Naive thymus-derived CD4-positive, alpha-beta T cell (primary cell): Measurements from ENCODE around the gene SYCE3. TPM values are rescaled to one million over a fixed set of nuclear protein-coding genes. Genes with fewer than 3 reads are reported as not detected.

Experiments used
- ATAC-seq: fragments of 150-1000 bp; cut with Tn5 transposase; 2 replicates; pipeline ENCODE4 v1.10.0; 2021; ENCODE audit warnings: mild to moderate bottlenecking, moderate library complexity
- CTCF ChIA-PET: fragments of 350-600 bp; sonication (Branson Sonifier 250); formaldehyde crosslinking; loops from one replicate; lab custom pipeline; 2021; ENCODE audit warnings: antibody characterized with exemption; lab: Charles Lee
- POLR2A ChIA-PET: fragments of 350-600 bp; sonication (Branson Sonifier 250); formaldehyde crosslinking; loops from one replicate; lab custom pipeline; 2021; ENCODE audit warnings: antibody characterized with exemption, inconsistent platforms; lab: Charles Lee
- DNase-seq, 9 donors: peaks; one replicate each; pipeline versions ENCODE4 v3.0.0 to v3.0.0-alpha.2; 2020 to 2022; ENCODE audit warnings: mixed read lengths in 1 of 9
- H3K27ac ChIP-seq: one replicate; pipeline ENCODE4 v1.7.0; 2013; ENCODE audit warnings: mild to moderate bottlenecking, low read depth, low read length, moderate library complexity
- H3K27me3 ChIP-seq, 2 donors: one replicate each; pipeline ENCODE4 v1.7.0; 2013; ENCODE audit warnings: low read length in 2 of 2, mild to moderate bottlenecking in 2 of 2, moderate library complexity in 2 of 2; ENCODE audit not compliant: control insufficient read depth in 2 of 2, insufficient read depth in 2 of 2
- H3K36me3 ChIP-seq, 3 experiments: 1 replicate in 2 of 3; 2 replicates in 1 of 3; pipeline ENCODE4 v1.7.0; 2013; ENCODE audit warnings: low read length in 3 of 3, mild to moderate bottlenecking in 3 of 3, moderate library complexity in 1 of 3; ENCODE audit not compliant: insufficient read depth in 3 of 3, control insufficient read depth in 2 of 3
- H3K4me1 ChIP-seq, 2 donors: one replicate each; pipeline ENCODE4 v1.7.0; 2013; ENCODE audit warnings: low read length in 2 of 2, mild to moderate bottlenecking in 2 of 2, moderate library complexity in 1 of 2; ENCODE audit not compliant: control insufficient read depth in 2 of 2, insufficient read depth in 2 of 2
- H3K4me3 ChIP-seq: 2 replicates; pipeline ENCODE4 v1.7.0; 2013; ENCODE audit warnings: mild to moderate bottlenecking, low read length
- H3K9me3 ChIP-seq, 3 experiments: 1 replicate in 2 of 3; 2 replicates in 1 of 3; pipeline ENCODE4 v1.7.0; 2013; ENCODE audit warnings: low read length in 3 of 3; ENCODE audit not compliant: control insufficient read depth in 2 of 3
- H3K27ac Mint-ChIP-seq, 9 donors: one replicate each; pipeline ENCODE4 v1.8.0; 2020 to 2022; ENCODE audit warnings: mixed read lengths in 9 of 9, mild to moderate bottlenecking in 8 of 9, moderate library complexity in 5 of 9, inconsistent platforms in 2 of 9
- H3K27me3 Mint-ChIP-seq, 5 donors: one replicate each; pipeline ENCODE4 v1.8.0; 2021 to 2022; ENCODE audit warnings: mixed read lengths in 5 of 5, mild to moderate bottlenecking in 1 of 5
- H3K36me3 Mint-ChIP-seq, 5 donors: one replicate each; pipeline ENCODE4 v1.8.0; 2020 to 2022; ENCODE audit warnings: mixed read lengths in 5 of 5, mild to moderate bottlenecking in 3 of 5, inconsistent platforms in 1 of 5
- H3K4me1 Mint-ChIP-seq, 7 donors: one replicate each; pipeline ENCODE4 v1.8.0; 2020 to 2022; ENCODE audit warnings: mixed read lengths in 7 of 7, mild to moderate bottlenecking in 3 of 7, inconsistent platforms in 1 of 7
- H3K4me3 Mint-ChIP-seq, 10 donors: one replicate each; pipeline ENCODE4 v1.8.0; 2020 to 2022; ENCODE audit warnings: mild to moderate bottlenecking in 10 of 10, mixed read lengths in 10 of 10, moderate library complexity in 6 of 10, inconsistent platforms in 2 of 10
- H3K9me3 Mint-ChIP-seq, 11 donors: one replicate each; pipeline ENCODE4 v1.8.0; 2020 to 2022; ENCODE audit warnings: mixed read lengths in 11 of 11, mild to moderate bottlenecking in 4 of 11, inconsistent platforms in 1 of 11, moderate library complexity in 1 of 11
- intact Hi-C, 2 donors: fragments of 100-400 bp; cut with micrococcal nuclease; formaldehyde crosslinking; loops; one replicate each; pipeline ENCODE4 v1.15.1; 2023
- polyA plus RNA-seq, 2 donors: library from polyadenylated mRNA; unstranded; fragments of 300-500 nt; fragmentation: Illumina TruSeq; gene quantifications; one replicate each; pipeline ENCODE4 v1.2.3, GENCODE V29; 2021
- total RNA-seq, 6 experiments: library from RNA in 5 of 6; stranded (reverse) in 5 of 6; gene quantifications; 1 replicate in 5 of 6; 2 replicates in 1 of 6; pipeline ENCODE4 v1.2.3 and lab custom pipeline; 2021 to 2026

SYCE3 gene
- total and polyA plus RNA-seq, 7 experiments from 2014 or later, result not detected

DNA sequence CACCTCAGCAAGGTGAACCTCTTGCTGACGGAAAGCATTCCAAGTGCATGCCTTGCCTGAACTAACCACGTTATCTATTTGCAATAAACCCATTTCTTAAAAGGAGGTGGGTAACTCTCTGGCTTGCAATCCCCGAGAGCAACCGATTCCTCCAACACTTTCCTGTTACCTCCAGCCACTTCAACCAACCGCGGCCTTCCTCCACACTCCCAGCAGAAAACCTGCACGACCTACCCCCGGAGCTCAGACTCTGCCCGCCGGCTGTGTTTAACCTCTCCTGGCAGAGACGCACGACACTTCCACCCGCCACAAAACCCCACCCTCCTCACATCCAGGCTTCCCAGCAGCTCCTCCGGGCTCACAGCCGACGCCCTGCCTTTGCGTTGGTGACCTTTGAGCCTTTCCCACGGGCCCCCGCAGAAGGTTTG lies 38.0 kb downstream of the SYCE3 start:
- Mint-ChIP-seq H3K36me3 (peaks cover 0 to 31% (median 0%) of the 10 kb centered on the region in 5 donors), H3K4me3 (peak overlapping the region; percentile 77 to 96 (median 89)), H3K4me1 (peaks cover 8 to 33% (median 26%) of the 10 kb centered on the region in 7 donors), H3K27me3 (peaks cover 0 to 6% (median 0%) of the 10 kb centered on the region in 5 donors), H3K9me3 (no peaks in the 10 kb centered on the region), H3K27ac (peak overlapping the region; percentile 74 to 93 (median 85))
- Histone ChIP-seq H3K36me3 (peaks cover 0 to 33% (median 11%) of the 10 kb centered on the region in 3 experiments), H3K27me3 (no peaks in the 10 kb centered on the region), H3K27ac (peak overlapping the region; percentile 87), H3K4me1 (peaks cover 14 to 16% of the 10 kb centered on the region in 2 donors), H3K9me3 (no peaks in the 10 kb centered on the region), H3K4me3 (peak overlapping the region; percentile 77)
- DNase-seq, result no peak
- ATAC-seq, result no peak
- CTCF ChIA-PET, result interaction anchor here (0.6 to 2.9 kb wide), 11 partner anchors 10 to 171 kb away, joined by 3 to 31 read pairs (median 13); partner anchors contain the start of genes LMF2 and NCAPH2
- intact Hi-C loops, result loop anchor here (1.0 to 5.0 kb wide), 11 partner anchors 16 to 332 kb away; partner anchors contain the start of genes NCAPH2 (in 2 of the 2), CHKB (in 1 of the 2), HDAC10 (in 1 of the 2) and PPP6R2 (in 1 of the 2)
- POLR2A ChIA-PET, result interaction anchor here (1.2 to 7.1 kb wide), 16 partner anchors 10 to 280 kb away, joined by 3 to 127 read pairs (median 16); partner anchors contain the start of genes CHKB, KLHDC7B, LMF2 and NCAPH2

DNA sequence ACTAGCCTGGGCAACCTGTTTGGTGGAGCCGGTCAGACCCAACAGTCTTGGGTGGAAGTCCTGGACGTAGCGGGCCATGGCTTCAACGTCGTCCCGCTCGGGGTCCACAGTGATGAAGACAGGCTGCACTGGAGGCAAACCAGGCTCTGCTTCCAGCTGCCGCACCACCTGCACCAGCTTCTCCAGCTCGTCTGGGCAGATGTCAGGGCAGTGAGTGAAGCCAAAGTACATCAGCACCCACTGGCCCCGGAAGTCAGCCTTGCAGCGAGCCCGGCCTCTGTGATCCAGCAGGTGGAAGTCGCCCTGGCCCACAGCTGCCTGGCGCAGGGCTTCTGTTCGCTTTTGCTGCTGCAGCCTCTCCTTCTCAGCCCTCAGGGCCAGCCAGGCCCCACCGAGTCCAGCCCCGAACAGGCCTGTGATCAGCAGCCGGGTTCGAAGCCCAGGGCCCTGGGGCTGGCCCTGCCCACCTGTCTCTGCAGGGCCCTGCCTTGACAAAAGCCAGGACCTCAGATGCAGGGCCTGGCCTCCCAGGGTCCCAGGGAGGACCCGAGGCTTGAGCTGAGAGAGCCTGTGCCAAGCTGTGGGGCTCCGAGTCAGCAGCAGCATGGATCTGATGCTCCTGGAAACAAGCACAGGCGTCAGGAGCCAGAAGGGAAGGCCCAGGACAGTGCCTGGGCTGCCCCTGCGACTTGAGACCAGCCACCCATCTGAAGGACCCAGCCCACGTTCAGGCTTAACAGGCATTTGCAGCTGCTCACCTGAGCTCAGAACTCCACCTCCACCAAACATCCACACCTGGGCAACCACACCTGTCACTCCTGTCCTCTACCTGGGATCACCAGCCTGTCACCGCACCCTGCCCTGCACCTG lies 38.7 kb downstream of the SYCE3 start:
- peaks cover 8 to 32% (median 26%) of the 10 kb centered on the region in 7 donors for H3K4me1 Mint-ChIP-seq
- POLR2A ChIA-PET, result interaction anchor here (1.4 to 7.1 kb wide), 12 partner anchors 10 to 279 kb away, joined by 4 to 127 read pairs (median 16); partner anchors contain the start of genes CHKB, KLHDC7B, LMF2 and NCAPH2
- CTCF ChIA-PET, result interaction anchor here (0.6 to 2.9 kb wide), 9 partner anchors 9 to 170 kb away, joined by 3 to 31 read pairs (median 16); partner anchors contain the start of genes LMF2 and NCAPH2
- H3K36me3 Mint-ChIP-seq, result peaks cover 0 to 32% (median 0%) of the 10 kb centered on the region in 5 donors
- peaks cover 0 to 6% (median 0%) of the 10 kb centered on the region in 5 donors for H3K27me3 Mint-ChIP-seq
- Histone ChIP-seq H3K4me1 (peaks cover 14 to 16% of the 10 kb centered on the region in 2 donors), H3K27me3 (no peaks in the 10 kb centered on the region), H3K9me3 (no peaks in the 10 kb centered on the region), H3K4me3 (peak overlapping the region; percentile 77), H3K36me3 (peaks cover 0 to 39% (median 11%) of the 10 kb centered on the region in 3 experiments), H3K27ac (peak overlapping the region; percentile 87)
- H3K9me3 Mint-ChIP-seq, result no peaks in the 10 kb centered on the region
- H3K4me3 Mint-ChIP-seq, result peak overlapping the region; percentile 77 to 96 (median 89)
- ATAC-seq (no peak), DNase-seq (peak in 1 of 9 donors; percentile 8)
- intact Hi-C loops, result no loop called here
- peak overlapping the region; percentile 74 to 93 (median 85) for H3K27ac Mint-ChIP-seq

- DNase-seq (no peak), ATAC-seq (no peak)
- CTCF ChIA-PET, result interaction anchor here (0.6 kb wide), 1 partner anchor 12 kb away, joined by 3 read pairs; no protein-coding TSS in a partner anchor
- Mint-ChIP-seq H3K4me3 (peak overlapping the region in 5 of 10 donors; percentile 11 to 92 (median 25)), H3K36me3 (peaks cover 0 to 27% (median 0%) of the 10 kb centered on the region in 5 donors), H3K9me3 (no peaks in the 10 kb centered on the region), H3K27me3 (peaks cover 0 to 6% (median 0%) of the 10 kb centered on the region in 5 donors), H3K27ac (peak overlapping the region in 3 of 9 donors; percentile 31 to 80 (median 42)), H3K4me1 (peaks cover 8 to 31% (median 25%) of the 10 kb centered on the region in 7 donors)
- Histone ChIP-seq H3K36me3 (peaks cover 0 to 45% (median 11%) of the 10 kb centered on the region in 3 experiments), H3K27ac (no peak overlapping the region), H3K9me3 (no peaks in the 10 kb centered on the region), H3K4me3 (no peak overlapping the region), H3K4me1 (peaks cover 14 to 16% of the 10 kb centered on the region in 2 donors), H3K27me3 (no peaks in the 10 kb centered on the region)
- POLR2A ChIA-PET, result interaction anchor here (1.4 to 7.1 kb wide), 3 partner anchors 16 to 97 kb away, joined by 4 to 127 read pairs (median 91); partner anchors contain the start of gene SYCE3
- intact Hi-C loops, result no loop called here
Measured at GRCh38 chr22:50523458-50523805, 39.3 kb downstream of the SYCE3 start.

- Histone ChIP-seq H3K4me3 (no peak overlapping the region), H3K27me3 (no peaks in the 10 kb centered on the region), H3K9me3 (no peaks in the 10 kb centered on the region), H3K4me1 (peaks cover 14 to 16% of the 10 kb centered on the region in 2 donors), H3K27ac (no peak overlapping the region), H3K36me3 (peaks cover 0 to 51% (median 14%) of the 10 kb centered on the region in 3 experiments)
- peak overlapping the region in 6 of 10 donors; percentile 2 to 92 (median 25) for H3K4me3 Mint-ChIP-seq
- peaks cover 0 to 6% (median 0%) of the 10 kb centered on the region in 5 donors for H3K27me3 Mint-ChIP-seq
- ATAC-seq, result no peak
- peak overlapping the region in 1 of 9 donors; percentile 80 for H3K27ac Mint-ChIP-seq
- peaks cover 8 to 26% (median 21%) of the 10 kb centered on the region in 7 donors for H3K4me1 Mint-ChIP-seq
- no peaks in the 10 kb centered on the region for H3K9me3 Mint-ChIP-seq
- ChIA-PET POLR2A (interaction anchor here (1.2 to 1.7 kb wide), 2 partner anchors 59 to 98 kb away, joined by 4 read pairs; partner anchors contain the start of gene CHKB), CTCF (interaction anchor here (0.5 to 0.6 kb wide), 2 partner anchors 11 to 18 kb away, joined by 3 to 4 read pairs; no protein-coding TSS in a partner anchor)
- DNase-seq, result no peak
- H3K36me3 Mint-ChIP-seq, result peaks cover 0 to 23% (median 0%) of the 10 kb centered on the region in 5 donors
- intact Hi-C loops, result no loop called here
Measured at GRCh38 chr22:50522806-50523438, 39.8 kb downstream of the SYCE3 start.

DNA sequence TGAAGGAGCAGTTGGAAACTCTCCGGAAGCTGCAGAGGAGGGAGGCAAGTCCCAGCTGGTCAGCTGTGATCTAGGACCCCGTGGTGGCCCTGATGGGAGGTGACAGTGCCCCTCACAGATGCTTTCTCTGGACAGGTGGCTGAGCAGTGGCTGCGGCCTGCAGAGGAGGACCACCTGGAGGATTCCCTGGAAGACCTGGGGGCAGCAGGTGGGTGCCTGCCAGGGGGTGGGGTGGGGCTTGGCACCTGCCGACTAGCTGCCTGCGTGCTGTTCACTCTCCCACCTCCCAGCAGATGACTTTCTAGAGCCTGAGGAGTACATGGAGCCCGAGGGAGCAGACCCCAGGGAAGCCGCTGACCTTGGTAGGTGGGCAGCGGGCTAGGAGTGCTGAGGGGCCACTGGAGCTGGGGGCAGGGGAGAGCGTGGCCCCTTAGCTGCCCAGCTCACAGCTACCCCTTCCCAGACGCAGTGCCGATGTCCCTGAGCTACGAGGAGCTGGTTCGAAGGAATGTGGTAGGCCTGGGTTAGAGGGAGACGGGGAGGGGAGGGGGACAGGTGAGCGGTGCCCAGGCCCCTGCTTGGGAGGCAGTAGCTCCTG lies 40.4 kb downstream of the SYCE3 start:
- no peak overlapping the region for H3K4me3 Mint-ChIP-seq
- intact Hi-C loops, result no loop called here
- no peaks in the 10 kb centered on the region for H3K27me3 ChIP-seq
- peaks cover 14 to 16% of the 10 kb centered on the region in 2 donors for H3K4me1 ChIP-seq
- H3K4me3 ChIP-seq, result no peak overlapping the region
- DNase-seq, result no peak
- H3K27me3 Mint-ChIP-seq, result peaks cover 0 to 6% (median 0%) of the 10 kb centered on the region in 5 donors
- ChIA-PET POLR2A (interaction anchor here (0.6 to 1.7 kb wide), 3 partner anchors 15 to 99 kb away, joined by 3 to 4 read pairs (median 4); partner anchors contain the start of genes CHKB, LMF2 and NCAPH2), CTCF (interaction anchor here (0.5 to 0.8 kb wide), 2 partner anchors 16 to 18 kb away, joined by 3 to 4 read pairs; no protein-coding TSS in a partner anchor)
- no peak for ATAC-seq
- H3K27ac Mint-ChIP-seq, result no peak overlapping the region
- peaks cover 0 to 57% (median 14%) of the 10 kb centered on the region in 3 experiments for H3K36me3 ChIP-seq
- H3K36me3 Mint-ChIP-seq, result peaks cover 0 to 17% (median 0%) of the 10 kb centered on the region in 5 donors
- peaks cover 8 to 19% (median 15%) of the 10 kb centered on the region in 7 donors for H3K4me1 Mint-ChIP-seq
- no peak overlapping the region for H3K27ac ChIP-seq
- H3K9me3 Mint-ChIP-seq, result no peaks in the 10 kb centered on the region
- H3K9me3 ChIP-seq, result no peaks in the 10 kb centered on the region
